ENCODE measurements around the gene KICS2. TPM values are rescaled to one million over a fixed set of nuclear protein-coding genes. Genes with fewer than 3 reads are reported as not detected.

KICS2 gene
- total and polyA plus RNA-seq, 2 of the 13 experiments (the other 11 are each of a cell fraction or from before 2014, with no cell fraction given), result 3.5 to 6.6 TPM

DNA sequence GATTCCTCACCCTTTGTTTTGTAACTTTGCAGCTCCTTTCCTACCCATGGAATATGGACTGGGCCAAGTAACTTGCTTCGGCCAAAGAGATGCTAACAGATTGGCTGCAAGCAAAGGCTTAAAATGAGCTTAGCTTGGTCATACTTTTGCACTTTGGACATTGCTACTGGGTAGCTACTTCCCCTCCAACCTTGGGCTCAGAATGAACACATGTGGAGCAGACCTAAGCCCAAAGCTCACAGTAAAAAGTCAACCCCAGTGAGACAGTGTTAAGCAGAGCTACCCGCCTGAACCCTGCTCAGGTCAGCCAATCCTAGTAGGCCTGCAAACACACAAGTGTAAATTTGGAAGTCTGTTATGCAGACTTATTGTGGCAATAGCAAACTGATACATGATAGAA, 14.6 kb downstream of the KICS2 start:
- H3K4me2 ChIP-seq (ENCODE audit: low read depth, low read length), result no peak overlapping the region
- no TSS peak for BruUV-seq (replicated peaks)
- ChIA-PET CTCF (ENCODE audit: low intra/inter-chr PET ratio, low total read pairs) (no interaction called here), POLR2A (no interaction called here)
- WGBS (ENCODE audit: low lambda C conversion rate), result 80% methylated on average over 2 of the region's 2 CpGs
- TF ChIP-seq HNF4G (IDR thresholded peaks at IDR 0.05; ENCODE audit: borderline replicate concordance, low read depth, low read length) (peak; percentile 29; the same call in 1 of the 2 replicates), HNF4G (CRISPR knock-in tag; IDR thresholded peaks at IDR 0.05; ENCODE audit: borderline replicate concordance, low read depth) (no peak), HNF4A (CRISPR knock-in tag; IDR thresholded peaks at IDR 0.05) (peak; percentile 85), SALL1 (CRISPR knock-in tag; IDR thresholded peaks at IDR 0.05) (peak; percentile 35; the same call in 1 of the 2 replicates), ZIK1 (CRISPR knock-in tag; IDR thresholded peaks at IDR 0.05; ENCODE audit: borderline replicate concordance, low read depth) (no peak)
- H3K36me3 ChIP-seq (replicated peaks in 1 of 2; ENCODE audit: control insufficient read depth in 1 of 2, insufficient read depth in 2 of 2, low read length in 2 of 2), result no peaks in the 10 kb centered on the region; a peak in 1 of 5 replicates
- H3K27ac ChIP-seq (ENCODE audit: extremely low read length, insufficient read depth, low read length), result peak overlapping the region; percentile 36
- H3K4me3 ChIP-seq (replicated peaks in 1 of 3; ENCODE audit: insufficient read depth in 1 of 3, low read depth in 2 of 3, low read length in 3 of 3), result no peak overlapping the region
- no peaks in the 10 kb centered on the region for H4K20me1 ChIP-seq (ENCODE audit: insufficient read depth, low read length)
- ATAC-seq (peak; percentile 89), FAIRE-seq (no peak), DNase-seq (ENCODE audit: low spot score) (peak; percentile 17)
- H3K79me2 ChIP-seq (ENCODE audit: insufficient read depth, low read length), result no peaks in the 10 kb centered on the region
- no peaks in the 10 kb centered on the region for H3K27me3 ChIP-seq (ENCODE audit: control insufficient read depth in 1 of 2, insufficient read depth in 2 of 2, low read length in 2 of 2)
- H3K4me1 ChIP-seq (ENCODE audit: insufficient read depth, low read length), result peaks cover 11% of the 10 kb centered on the region
- H3K9ac ChIP-seq (ENCODE audit: insufficient read depth, low read depth, low read length), result no peak overlapping the region
- intact Hi-C loops (cut with micrococcal nuclease; ENCODE audit: unreplicated experiment) (no loop called here), in situ Hi-C loops (cut with HindIII; ENCODE audit: extremely low pct_ligation_motif_present, low pct_unique_long_range_greater_than_20kb) (no loop called here)
- no peak overlapping the region for H2AFZ ChIP-seq (ENCODE audit: low read length)
- no peaks in the 10 kb centered on the region for H3K9me3 ChIP-seq (ENCODE audit: low read length)

- FAIRE-seq, result no peak
- Histone ChIP-seq H3K9ac (ENCODE audit: insufficient read depth, low read depth, low read length) (no peak overlapping the region), H3K79me2 (ENCODE audit: insufficient read depth, low read length) (no peaks in the 10 kb centered on the region), H3K4me2 (ENCODE audit: low read depth, low read length) (no peak overlapping the region), H3K4me1 (ENCODE audit: insufficient read depth, low read length) (peaks cover 11% of the 10 kb centered on the region), H4K20me1 (ENCODE audit: insufficient read depth, low read length) (no peaks in the 10 kb centered on the region), H3K27ac (ENCODE audit: extremely low read length, insufficient read depth, low read length) (no peak overlapping the region), H2AFZ (ENCODE audit: low read length) (no peak overlapping the region), H3K4me3 (replicated peaks in 1 of 3; ENCODE audit: insufficient read depth in 1 of 3, low read depth in 2 of 3, low read length in 3 of 3) (no peak overlapping the region), H3K9me3 (ENCODE audit: low read length) (no peaks in the 10 kb centered on the region), H3K27me3 (ENCODE audit: control insufficient read depth in 1 of 2, insufficient read depth in 2 of 2, low read length in 2 of 2) (no peaks in the 10 kb centered on the region), H3K36me3 (replicated peaks in 1 of 2; ENCODE audit: control insufficient read depth in 1 of 2, insufficient read depth in 2 of 2, low read length in 2 of 2) (no peaks in the 10 kb centered on the region; a peak in 1 of 5 replicates)
- WGBS (ENCODE audit: low lambda C conversion rate), result 92% methylated on average over 2 of the region's 2 CpGs
- TF ChIP-seq ZNF350 (CRISPR knock-in tag; IDR thresholded peaks at IDR 0.05; ENCODE audit: borderline replicate concordance, low read depth) (no peak), NFIC (IDR thresholded peaks at IDR 0.05; ENCODE audit: low read length) (no peak), GABPB1 (CRISPR knock-in tag; IDR thresholded peaks at IDR 0.05) (no peak), SRSF9 (IDR thresholded peaks at IDR 0.05; ENCODE audit: borderline replicate concordance, insufficient read depth, low read depth, low read length, poor library complexity, severe bottlenecking) (no peak), POLR2A (IDR thresholded peaks at IDR 0.05; ENCODE audit: insufficient read depth in 1 of 2, low read depth in 2 of 2, low read length in 2 of 2) (no peak), THYN1 (CRISPR knock-in tag; IDR thresholded peaks at IDR 0.05; ENCODE audit: borderline replicate concordance, low read depth) (no peak), PCBP2 (optimal IDR thresholded peaks at IDR 0.05; ENCODE audit: low read depth, low read length, poor library complexity, severe bottlenecking) (peak; percentile 73), PAWR (CRISPR knock-in tag; IDR thresholded peaks at IDR 0.05; ENCODE audit: borderline replicate concordance) (no peak), ZBTB2 (CRISPR knock-in tag; IDR thresholded peaks at IDR 0.05; ENCODE audit: low read depth) (no peak), HNRNPK (IDR thresholded peaks at IDR 0.05; ENCODE audit: low read depth, low read length, poor library complexity, severe bottlenecking) (peak; percentile 96), TOE1 (CRISPR knock-in tag; IDR thresholded peaks at IDR 0.05) (no peak), ZNF619 (CRISPR knock-in tag; IDR thresholded peaks at IDR 0.05) (no peak)
- ChIA-PET POLR2A (no interaction called here), CTCF (ENCODE audit: low intra/inter-chr PET ratio, low total read pairs) (no interaction called here)
- no TSS peak for BruUV-seq (replicated peaks)
- in situ Hi-C loops (cut with HindIII; ENCODE audit: extremely low pct_ligation_motif_present, low pct_unique_long_range_greater_than_20kb), result no loop called here
- no peak for DNase-seq (ENCODE audit: low spot score)
- ATAC-seq, result no peak
- intact Hi-C loops (cut with micrococcal nuclease; ENCODE audit: unreplicated experiment), result no loop called here
These were observed 16.6 kb downstream of the KICS2 start for GRCh38 chr12:64205542-64205941.
